GM18519 (cell line): ENCODE results near the gene PDE6B.

ENCODE experiments used
- ATAC-seq: cut with Tn5 transposase; IDR thresholded peaks from one replicate; pipeline ENCODE4 v1.9.1; 2021; ENCODE audit warnings: mild to moderate bottlenecking, moderate library complexity; ENCODE audit not compliant: unreplicated experiment, low FRiP score

Gene PDE6B

GRCh38 chr4:654871-655463, 29.6 kb downstream of the PDE6B start:
- ATAC-seq = no peak

DNA sequence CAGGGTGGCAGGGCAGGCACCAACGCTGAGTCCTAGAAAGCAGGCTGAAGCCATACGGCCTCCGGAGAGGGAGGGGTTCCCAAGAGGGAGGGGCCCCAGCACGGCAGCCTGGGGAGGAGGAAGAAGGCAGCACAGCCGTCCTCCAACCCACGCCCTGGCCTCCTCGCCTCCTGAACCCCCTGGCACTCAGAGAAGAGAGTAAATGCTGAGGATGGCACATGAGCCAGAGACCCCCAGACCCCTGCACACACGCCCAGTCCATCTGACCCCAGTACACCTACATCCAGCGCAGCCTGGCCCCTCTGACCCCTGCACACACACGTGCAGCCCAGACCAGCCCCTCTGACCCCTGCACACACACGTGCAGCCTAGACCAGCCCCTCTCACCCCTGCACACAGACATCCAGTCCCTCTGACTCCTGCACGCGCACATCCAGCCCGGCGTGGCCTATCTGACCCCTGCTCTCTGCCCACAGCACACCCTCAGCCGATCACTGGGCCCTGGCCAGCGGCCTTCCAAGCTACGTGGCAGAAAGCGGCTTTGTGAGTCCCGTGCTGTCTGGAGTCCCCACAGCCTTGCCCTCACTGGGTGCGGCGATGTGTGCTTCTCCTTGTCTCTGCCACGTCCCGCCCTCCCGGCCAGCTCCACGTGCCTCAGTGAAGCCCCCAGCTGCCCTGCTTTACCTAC, 30.2 kb downstream of the PDE6B start:
- ATAC-seq = no peak

DNA sequence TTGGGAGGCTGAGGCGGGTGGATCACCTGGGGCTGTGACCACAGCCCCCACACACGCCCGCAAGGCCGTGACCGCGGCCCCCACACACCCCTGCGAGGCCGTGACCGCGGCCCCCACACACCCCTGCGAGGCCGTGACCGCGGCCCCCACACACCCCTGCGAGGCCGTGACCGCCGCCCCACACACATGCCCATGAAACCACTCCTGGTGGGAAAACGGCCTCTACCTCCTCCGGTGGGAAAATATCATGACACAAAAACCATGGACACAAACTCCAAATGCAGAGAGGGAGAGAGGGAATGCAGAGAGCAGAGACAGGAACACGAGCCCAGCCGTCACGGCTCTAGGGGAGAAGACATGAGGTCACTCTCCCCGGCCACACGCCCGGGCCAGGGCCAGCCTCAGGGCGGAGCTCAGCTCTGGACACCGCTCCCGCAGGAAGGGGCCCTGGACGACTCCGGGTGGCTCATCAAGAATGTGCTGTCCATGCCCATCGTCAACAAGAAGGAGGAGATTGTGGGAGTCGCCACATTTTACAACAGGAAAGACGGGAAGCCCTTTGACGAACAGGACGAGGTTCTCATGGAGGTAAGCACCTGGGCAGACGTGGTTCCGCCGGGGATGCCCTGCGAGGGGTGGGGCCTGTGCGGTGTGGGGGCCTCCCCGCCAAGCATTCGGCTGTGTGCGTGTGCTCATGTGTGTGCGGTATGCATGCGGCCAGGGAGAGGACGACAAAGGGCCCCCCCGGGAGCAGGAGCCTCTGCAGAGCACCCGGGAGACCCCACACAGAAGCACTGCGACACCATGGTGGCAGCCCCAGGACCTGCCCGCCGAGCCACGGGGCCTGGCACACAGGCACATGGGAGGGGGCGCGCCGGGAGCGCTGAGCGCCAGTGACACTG, 31.3 kb downstream of the PDE6B start:
- ATAC-seq = no peak

GRCh38 chr4:657338-657833, 32.0 kb downstream of the PDE6B start:
- ATAC-seq = no peak

DNA sequence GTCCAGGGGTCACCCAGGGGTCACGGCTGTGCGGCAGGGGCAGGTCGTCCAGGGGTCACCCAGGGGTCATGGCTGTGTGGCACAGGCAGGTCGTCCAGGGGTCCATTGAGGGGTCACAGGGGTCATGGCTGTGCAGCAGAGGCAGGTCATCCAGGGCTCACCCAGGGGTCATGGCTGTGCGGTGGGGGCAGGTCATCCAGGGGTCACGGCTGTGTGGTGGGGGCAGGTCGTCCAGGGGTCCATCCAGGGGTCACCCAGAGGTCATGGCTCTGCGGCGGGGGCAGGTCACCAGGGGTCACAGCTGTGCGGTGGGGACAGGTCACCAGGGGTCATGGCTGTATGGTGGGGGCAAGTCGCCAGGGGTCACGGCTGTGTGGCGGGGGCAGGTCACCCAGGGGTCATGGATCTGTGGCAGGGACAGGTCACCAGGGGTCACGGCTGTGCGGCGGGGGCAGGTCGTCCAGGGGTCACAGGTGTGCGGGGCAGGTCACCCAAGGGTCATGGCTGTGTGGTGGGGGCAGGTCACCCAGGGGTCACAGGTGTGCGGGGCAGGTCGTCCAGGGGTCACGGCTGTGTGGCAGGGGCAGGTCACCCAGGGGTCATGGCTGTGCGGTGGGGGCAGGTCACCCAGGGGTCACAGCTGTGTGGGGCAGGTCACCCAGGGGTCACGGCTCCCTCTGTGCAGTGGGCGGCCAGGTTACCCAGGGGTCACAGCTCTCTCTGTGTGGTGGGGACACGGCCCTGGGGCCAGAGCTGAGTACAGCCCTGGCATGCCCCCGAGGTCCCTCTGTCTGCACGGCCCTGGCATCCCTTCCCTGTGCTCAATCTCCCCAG, 32.7 kb downstream of the PDE6B start:
- ATAC-seq = no peak

GRCh38 chr4:658681-659667, 33.6 kb downstream of the PDE6B start:
- no peak for ATAC-seq

DNA sequence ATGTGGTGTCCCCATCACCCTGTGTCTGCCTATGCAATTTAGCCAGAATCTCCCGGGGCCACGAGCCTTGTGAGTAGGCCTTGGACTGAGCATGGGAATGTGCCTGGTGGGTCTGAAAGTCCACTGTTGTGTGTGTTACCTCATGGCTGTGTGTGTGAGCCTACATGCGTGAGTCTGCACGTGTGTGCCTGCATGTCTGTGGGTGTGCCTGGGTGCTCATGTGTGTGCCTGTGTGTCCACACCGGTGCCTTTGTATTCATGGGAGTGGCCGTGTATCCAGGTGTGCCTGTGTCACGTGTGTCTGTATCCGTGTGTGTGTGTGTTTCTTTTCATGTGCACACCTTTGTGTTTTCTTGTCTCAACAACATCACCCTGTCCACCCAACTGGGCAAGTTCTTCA, 34.5 kb downstream of the PDE6B start:
- ATAC-seq = no peak

DNA sequence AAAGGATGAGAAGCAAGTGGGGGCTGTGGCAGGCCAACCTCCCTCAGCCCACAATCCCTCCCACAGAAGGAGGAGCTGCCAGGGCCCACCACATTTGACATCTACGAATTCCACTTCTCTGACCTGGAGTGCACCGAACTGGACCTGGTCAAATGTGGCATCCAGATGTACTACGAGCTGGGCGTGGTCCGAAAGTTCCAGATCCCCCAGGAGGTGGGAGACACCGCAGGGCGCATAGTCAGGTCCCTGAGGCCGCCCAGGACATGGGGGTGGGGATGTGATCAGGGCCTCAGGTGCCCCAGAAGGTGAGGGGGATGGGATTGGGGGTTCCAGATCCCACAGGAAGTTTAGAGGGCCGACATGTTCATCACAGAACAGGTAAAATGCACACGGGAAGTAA, 35.0 kb downstream of the PDE6B start:
- no peak for ATAC-seq

DNA sequence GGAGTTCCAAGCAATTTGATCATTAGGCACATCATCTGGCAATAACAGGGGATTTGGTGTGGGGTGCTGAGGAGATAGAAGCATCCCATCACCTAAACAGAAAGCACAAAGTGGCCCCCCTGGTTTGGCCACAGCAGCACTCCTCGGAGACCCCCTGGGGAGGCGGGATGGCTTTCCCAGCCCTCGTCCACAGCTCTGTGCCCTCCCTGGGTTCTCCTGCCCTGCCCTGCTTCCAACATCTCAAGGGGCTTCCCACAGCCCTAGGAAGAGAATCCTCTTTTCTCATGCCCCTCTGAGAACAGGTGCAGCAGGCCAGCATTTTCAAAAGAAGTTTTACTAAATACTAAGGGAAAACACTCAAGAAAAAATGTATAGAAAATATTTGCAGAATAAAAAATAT, 35.9 kb downstream of the PDE6B start:
- ATAC-seq = no peak

GRCh38 chr4:661881-662761, 36.7 kb downstream of the PDE6B start:
- no peak for ATAC-seq

DNA sequence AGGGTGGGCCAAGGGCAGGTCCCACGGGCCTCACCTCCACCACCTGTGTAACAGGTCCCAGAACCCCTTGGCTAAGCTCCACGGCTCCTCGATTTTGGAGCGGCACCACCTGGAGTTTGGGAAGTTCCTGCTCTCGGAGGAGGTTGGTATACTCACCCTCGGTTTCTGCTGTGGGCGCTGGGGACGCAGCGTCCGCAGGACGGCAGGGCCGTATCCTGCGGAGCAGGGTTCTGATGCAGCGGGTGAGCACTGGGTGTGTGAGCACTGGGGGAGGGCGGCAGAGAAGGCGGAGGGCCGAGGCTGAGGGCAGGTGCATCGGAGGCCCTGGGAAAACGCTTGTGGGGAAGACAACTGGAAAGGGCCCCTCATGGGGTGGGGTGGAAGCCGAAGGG, 37.7 kb downstream of the PDE6B start:
- no peak for ATAC-seq

DNA sequence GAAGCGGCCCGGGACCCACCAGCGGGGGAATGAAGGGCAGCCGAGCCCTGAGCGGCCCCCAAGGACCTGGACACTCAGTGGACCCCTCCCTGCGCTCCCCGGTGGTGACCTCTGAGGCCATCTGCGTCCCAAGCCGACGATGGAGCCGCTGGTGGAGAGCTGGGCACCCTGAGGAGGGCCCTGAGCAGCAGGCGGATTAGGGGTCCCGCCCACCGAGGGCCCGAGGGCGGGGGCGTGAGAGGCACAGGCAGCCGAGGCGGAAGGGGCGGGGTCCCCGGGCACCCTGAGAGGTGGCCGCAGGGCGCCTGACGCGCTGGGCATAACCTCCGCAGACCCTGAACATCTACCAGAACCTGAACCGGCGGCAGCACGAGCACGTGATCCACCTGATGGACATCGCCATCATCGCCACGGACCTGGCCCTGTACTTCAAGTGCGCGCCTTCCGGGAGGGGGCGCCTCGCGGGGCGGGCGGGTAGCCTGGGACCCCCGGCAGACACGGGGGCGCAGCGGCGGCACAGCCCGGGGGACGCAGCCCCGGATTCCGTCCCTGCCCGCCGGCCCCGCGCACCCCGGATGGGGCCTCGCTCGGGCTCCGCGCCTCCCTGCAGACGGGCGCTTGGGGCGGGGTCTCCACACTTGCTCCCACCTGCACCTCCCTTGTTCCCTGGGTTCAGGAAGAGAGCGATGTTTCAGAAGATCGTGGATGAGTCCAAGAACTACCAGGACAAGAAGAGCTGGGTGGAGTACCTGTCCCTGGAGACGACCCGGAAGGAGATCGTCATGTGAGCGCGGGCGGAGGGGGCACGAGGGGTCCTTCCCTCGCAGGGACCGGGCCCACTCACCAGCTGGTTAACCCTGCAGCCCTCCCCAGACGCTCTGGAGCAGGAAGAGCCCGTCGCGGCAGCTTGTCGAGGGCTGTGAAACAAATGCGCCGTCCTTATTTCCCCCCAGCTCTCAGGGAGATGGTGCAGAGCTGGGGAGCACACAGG, 38.4 kb downstream of the PDE6B start:
- no peak for ATAC-seq

GRCh38 chr4:664713-665231, 39.4 kb downstream of the PDE6B start:
- ATAC-seq = no peak

DNA sequence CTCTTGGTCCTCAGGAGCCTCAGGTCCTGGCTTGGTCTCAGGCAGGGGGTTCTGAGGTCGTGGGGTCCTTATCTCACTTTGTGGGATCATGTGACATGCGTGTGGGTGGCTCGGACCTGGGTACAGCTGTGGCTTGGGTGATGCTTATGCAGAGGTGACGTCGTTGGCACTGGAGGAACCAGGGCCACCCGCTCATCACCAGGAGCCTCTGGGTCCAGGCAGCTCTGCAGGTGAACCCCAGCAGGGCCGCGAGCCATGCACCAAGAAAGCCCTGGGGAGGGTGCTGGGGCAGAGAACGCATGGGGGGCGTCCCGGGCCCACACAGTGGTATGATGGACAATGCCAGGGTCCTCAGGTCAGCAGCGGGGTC, 40.0 kb downstream of the PDE6B start:
- ATAC-seq = no peak

GRCh38 chr4:665751-666435, 40.5 kb downstream of the PDE6B start:
- no peak for ATAC-seq

DNA sequence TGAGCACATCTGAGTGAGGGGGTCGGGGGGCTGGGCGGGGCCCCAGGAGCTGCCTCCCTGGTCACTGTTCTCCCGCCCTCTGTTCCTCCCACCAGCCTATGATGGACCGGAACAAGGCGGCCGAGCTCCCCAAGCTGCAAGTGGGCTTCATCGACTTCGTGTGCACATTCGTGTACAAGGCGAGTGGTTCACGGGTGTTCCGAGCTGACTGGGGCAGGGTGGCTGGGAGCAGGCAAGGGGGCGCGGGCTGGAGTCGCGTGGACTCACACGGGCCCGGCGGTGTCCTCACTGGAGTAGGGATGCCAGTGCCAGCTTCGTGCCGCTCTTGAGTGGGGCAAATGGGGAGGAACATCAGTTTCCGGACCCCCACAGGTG, 41.0 kb downstream of the PDE6B start:
- ATAC-seq = no peak
